ENCODE measurements around the gene GLTP.

GRCh38 chr12:109845824-109846205 lies 34.5 kb downstream of the GLTP start:
- TF ChIP-seq ZNF70 (CRISPR knock-in tag; IDR thresholded peaks at IDR 0.05) (no peak), CSDC2 (CRISPR knock-in tag; IDR thresholded peaks at IDR 0.05) (no peak), SNAI2 (CRISPR knock-in tag; IDR thresholded peaks at IDR 0.05) (no peak), ZNF565 (CRISPR knock-in tag; conservative IDR thresholded peaks at IDR 0.05; ENCODE audit: low read depth) (no peak), ZFP30 (CRISPR knock-in tag; IDR thresholded peaks at IDR 0.05) (no peak)

Data from SK-N-SH treated with all-trans-retinoic acid at 6 μM for 48 hours (cell line).